Non-pigmented ciliary epithelial cell (primary cell): ENCODE measurements around the gene ARHGEF12.
A peak's percentile ranks its signal among the peaks of the same experiment; 100 is the strongest.

Experiments
- DNase-seq: peaks from one replicate; pipeline ENCODE4 v3.0.0-alpha.2; 2010; ENCODE audit warnings: low read depth

The ARHGEF12 gene

GRCh38 chr11:120316880-120317688, 19.1 kb upstream of the ARHGEF12 start:
- DNase-seq, result no peak

DNA sequence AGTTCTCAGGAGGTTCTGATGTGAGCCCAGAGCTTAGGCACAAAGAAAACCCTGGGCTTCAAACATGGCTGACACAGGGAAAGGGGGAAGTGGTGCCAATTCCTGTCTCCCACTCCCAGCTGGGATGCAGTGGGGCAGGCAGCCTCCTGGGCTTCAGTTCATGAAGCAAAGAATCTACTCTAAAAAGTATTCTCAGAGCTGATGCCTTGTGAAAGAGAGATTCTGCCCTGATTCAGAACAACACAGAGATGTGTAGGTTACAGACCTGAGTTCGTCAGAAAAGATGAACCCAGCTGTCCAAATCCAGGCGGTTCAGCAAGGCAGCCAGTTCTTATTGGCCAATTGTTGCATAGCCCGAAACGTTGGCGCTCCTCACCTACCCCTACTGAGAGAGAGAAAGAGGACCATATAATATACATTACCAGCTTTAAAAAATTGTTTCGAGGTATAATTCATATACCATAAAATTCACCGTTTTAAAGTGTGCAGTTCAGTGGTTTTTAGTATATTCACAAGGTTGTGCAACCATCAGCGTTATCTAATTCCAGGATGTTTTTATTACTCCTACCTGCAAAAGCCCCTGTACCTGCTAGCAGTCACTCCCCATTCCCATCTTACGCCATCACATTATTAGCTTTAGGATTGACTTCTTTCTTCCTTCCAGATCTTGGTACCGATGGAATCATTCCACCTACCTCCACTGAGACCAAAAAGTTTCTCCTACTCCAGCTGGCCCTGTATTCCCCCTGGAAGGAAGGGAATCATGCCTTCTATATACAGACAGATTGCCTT, 18.3 kb upstream of the ARHGEF12 start:
- DNase-seq, result no peak

- DNase-seq, result no peak
Measured at GRCh38 chr11:120318906-120319305, 17.3 kb upstream of the ARHGEF12 start.

GRCh38 chr11:120324932-120325810, 11.0 kb upstream of the ARHGEF12 start, which contains the start of gene TLCD5:
Gene TLCD5 (plus strand): TSS chr11:120325299. CDS start chr11:120327442, 2,143 bp downstream.
- DNase-seq, result no peak

GRCh38 chr11:120326228-120326627, 10.0 kb upstream of the ARHGEF12 start:
- DNase-seq, result no peak

DNA sequence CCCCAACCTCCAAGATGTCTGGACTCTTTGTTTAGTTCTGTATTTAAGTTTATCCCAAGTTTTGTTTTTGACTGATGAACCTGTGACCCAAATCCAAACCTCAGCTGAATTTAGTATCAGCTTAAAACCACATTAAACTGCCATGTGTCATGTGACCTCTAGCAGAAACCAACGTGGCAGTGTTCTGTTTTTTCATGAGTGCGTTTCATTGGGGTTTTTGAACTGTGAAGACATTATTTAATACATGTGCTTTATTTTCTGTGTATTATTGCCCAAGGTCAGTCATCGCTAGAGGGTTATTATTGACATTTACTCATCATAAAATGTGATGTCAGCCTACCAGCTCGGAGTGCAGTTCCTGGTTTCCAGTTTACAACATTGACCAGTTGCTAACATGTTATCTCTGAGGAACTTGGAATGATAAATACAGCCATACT, 9.3 kb upstream of the ARHGEF12 start:
- no peak for DNase-seq

- DNase-seq, result no peak
Measured at GRCh38 chr11:120327311-120327710, 8.9 kb upstream of the ARHGEF12 start.

GRCh38 chr11:120329556-120329955, 6.7 kb upstream of the ARHGEF12 start:
- DNase-seq, result no peak

DNA sequence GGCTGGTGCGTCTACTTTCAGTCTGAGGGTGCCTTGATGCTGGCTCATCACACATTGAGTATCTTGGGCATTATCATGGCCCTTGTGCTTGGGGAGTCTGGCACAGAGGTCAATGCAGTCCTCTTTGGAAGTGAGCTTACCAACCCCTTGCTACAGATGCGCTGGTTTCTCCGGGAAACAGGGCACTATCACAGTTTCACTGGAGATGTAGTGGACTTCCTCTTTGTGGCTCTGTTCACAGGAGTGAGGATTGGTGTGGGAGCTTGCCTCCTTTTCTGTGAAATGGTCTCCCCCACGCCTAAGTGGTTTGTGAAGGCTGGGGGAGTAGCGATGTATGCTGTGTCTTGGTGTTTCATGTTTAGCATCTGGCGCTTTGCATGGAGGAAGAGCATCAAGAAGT, 6.2 kb upstream of the ARHGEF12 start:
- no peak for DNase-seq

DNA sequence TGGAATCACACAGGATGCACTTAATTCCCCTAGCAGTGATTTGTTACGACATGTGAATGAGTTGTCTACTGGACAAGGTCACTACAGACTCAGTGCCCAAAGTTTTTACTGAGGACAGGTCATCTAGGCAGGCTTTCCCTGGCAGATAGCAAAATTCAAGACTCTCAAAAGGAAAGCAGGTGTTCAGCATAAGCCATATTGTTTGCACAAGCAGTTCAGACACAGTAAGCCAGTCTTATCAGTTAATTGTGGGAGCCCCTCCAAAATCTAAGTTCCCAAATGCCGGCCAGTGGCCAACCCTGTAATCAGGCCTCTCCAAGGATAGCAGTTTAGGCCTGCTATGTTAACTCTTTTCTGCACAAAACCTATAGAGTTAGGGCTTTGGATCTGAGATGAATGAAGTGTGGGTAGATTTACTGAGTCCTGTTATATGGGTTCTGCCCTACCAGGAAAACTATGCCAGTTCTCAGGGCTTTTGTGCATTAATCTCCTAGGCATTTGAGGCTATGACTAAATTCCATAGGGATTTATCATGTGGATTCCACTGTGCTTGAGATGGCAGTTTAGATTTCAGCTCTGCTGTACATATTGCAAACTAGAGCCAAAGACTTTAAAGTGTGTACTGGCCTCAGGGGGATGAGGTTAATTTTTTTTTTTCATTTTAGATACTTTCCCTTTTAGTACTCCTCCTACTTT, 4.8 kb upstream of the ARHGEF12 start:
- peak; percentile 75 for DNase-seq

DNA sequence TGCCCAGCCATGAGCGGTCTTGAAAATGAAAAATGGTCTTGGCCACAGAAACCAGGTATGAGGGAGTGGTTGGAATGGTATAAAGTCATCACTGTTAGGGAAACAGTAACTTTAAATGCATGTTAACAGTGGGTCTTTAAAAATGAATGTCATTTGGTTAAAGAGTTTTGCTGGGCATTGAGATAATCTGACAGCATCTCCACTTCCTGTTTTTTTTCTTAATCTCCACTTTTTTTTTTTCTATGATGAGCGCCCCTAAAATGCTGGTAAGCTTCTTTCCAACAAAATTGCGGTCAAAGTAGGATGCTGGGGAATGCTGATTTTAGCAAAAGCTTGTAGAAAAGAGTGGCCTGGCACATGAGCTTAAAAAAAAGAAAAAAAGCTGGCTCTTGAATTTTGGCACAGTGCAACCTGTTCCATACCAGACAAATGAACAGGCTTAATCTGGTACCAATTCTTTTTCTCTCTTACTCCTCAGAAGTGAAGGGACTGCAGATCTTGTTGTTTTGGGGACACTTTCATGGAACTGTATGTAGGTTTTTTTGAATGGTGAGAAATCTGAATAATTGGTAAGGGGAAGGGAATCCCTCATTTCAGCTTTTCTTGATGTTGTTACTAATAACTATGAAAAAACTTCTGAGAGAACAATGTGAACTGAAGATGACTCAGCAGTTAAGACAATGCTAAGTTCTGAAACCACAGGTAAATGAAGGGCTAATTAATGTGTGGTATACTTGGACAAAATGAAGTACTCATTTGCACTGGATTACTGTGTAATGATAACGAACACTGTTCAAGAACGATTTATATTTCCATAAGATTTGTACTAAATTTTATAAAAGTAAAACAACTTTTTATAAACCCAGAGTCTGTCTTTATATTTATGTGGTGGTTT, 3.1 kb upstream of the ARHGEF12 start:
- no peak for DNase-seq

DNA sequence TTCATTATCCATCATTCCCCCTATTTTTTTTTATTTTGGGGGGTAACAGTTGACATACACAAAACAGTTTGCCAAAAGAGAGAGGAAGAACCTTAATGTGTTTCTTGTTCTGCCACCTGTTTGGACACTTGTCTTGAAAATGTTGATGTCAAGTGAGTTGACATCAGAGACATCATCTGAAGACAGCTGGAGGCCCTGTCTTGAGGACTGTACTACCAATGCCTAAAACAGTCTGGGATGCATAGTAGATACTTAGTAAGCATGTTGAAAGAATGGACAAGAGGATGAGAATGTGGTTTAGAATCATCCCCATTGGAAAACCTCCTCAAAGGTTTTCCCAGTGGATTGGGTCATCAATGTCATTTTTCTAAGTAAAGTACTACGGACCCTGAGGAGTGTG, 2.4 kb upstream of the ARHGEF12 start:
- no peak for DNase-seq

DNA sequence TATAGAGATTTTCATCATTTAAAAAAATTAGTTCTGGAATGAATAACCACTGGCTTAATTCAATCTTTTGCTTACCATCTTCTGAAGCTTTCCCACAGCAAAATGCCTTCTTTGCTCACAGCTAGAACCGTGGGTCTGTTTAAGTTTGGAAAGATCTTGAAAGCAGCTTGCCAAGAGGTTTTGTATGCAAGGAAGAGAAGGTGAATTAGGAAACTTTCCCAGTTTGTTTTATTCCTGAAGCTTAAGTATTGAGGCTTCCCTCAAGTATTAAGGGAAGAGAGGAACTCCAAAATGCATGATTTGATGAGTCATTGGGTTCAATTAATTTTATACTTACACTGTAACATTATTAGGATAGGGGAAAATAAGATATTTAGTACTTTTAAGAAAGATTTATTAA, 1.9 kb upstream of the ARHGEF12 start:
- DNase-seq, result no peak

DNA sequence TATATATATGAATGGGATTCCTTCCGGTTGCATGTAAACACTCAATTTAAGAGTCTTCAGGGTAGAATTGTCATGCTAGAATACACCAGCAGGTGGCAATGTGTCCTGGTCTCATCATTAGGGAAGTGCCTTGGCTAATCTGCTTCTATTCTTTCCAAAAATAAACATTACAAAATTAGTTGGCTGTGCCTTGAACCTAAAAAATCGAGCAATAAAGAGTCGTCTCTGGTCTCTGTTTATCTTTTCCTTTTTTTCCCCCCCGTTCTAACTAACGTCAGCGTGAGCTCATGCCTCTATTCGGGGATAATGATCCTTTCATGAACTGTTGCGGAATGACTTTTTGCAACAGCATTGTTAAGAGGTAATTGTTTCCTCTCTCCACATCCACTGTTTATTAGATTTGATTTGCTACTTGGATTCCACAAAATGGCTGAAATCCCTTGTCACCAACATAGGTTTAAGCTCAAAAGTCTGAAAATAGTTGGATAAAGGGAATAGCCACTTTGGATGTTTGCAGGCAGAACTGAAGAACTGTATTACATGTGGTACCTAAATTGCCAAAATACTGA, 1.2 kb upstream of the ARHGEF12 start:
- DNase-seq, result peak; percentile 56

DNA sequence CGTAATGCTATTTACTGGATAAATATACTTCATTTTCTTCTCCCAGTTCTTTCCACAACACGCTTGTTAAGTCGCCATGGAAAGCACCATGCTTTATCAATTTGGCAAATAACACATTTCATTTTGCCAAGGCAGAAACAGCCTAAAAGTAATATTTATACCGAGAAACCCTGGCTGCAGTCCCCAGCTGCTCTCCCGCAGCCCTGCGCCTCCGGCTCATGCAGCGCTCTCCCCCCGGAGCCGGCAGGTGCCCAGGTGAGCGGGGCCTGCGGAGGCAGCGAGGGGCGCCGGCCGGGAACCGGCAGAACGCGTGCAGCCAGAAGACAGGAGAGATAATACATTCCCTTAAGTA, 681 bp upstream of the ARHGEF12 start:
- no peak for DNase-seq

DNA sequence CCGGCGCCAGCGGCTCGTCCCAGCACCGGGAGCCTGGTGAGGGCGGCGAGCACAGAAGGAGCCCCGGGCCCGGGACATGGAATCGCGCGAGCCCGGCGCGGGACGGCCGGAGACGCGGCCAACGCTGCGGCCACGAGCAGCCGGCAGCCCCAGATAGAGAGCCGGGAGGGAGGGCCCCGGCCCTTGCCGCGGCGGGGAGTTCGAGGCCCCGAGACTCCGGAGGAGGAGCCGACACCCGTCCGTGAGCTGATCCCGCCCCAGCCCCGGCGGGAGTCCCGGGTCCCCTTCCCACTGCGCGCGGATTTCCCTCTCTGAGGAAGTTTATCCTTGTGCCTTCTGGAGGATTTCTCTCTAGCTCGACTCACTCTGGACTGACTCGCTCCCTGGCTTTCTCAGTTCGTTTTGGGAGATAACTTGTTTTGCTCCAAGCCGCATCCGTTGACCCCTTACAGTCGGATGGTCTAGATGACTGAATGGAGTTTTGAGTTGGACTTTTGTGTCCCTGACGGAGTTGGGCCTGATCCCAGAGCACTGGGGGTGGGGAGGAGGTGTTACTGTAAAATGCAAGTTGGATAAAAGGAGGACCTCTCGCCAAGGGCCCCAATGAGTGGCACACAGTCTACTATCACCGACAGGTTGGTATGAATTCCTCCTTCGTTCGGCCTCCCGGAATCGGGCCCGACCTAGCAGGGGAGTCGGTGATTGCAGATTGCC, 585 bp downstream of the ARHGEF12 start:
- DNase-seq, result no peak

GRCh38 chr11:120337355-120338106, 1.3 kb downstream of the ARHGEF12 start:
- DNase-seq, result no peak

GRCh38 chr11:120338107-120338933, 2.1 kb downstream of the ARHGEF12 start:
- no peak for DNase-seq
